CD4-positive, CD25-positive, alpha-beta regulatory T cell (primary cell): ENCODE results near the gene SLC13A4. TPM values are rescaled to one million over a fixed set of nuclear protein-coding genes. Genes with fewer than 3 reads are reported as not detected.
A peak's percentile ranks its signal among the peaks of the same experiment; 100 is the strongest.

Source experiments
- ATAC-seq, 2 donors: fragments of 150-1000 bp; cut with Tn5 transposase; one replicate each; pipeline ENCODE4 v1.10.0; 2021; ENCODE audit warnings: low read depth in 2 of 2, moderate number of reproducible peaks in 2 of 2, moderate library complexity in 1 of 2
- DNase-seq, 3 donors: peaks; one replicate each; pipeline versions ENCODE4 v3.0.0 to v3.0.0-alpha.2; 2012 to 2022; ENCODE audit warnings: mixed read lengths in 1 of 3
- H3K27ac ChIP-seq: one replicate; pipeline ENCODE4 v1.7.0; 2013; ENCODE audit warnings: mild to moderate bottlenecking, low read length; ENCODE audit not compliant: insufficient read depth, poor library complexity, severe bottlenecking
- H3K27me3 ChIP-seq: one replicate; pipeline ENCODE4 v1.7.0; 2013; ENCODE audit warnings: low read length; ENCODE audit not compliant: control insufficient read depth, insufficient read depth
- H3K36me3 ChIP-seq: one replicate; pipeline ENCODE4 v1.7.0; 2013; ENCODE audit warnings: mild to moderate bottlenecking, low read length, moderate library complexity; ENCODE audit not compliant: control insufficient read depth, insufficient read depth
- H3K4me1 ChIP-seq: 2 replicates; pipeline ENCODE4 v1.7.0; 2013; ENCODE audit warnings: mild to moderate bottlenecking, low read length; ENCODE audit not compliant: insufficient read depth, control insufficient read depth, poor library complexity, severe bottlenecking
- H3K4me3 ChIP-seq: one replicate; pipeline ENCODE4 v1.7.0; 2013; ENCODE audit warnings: low read depth, mild to moderate bottlenecking, low read length, moderate library complexity
- H3K9me3 ChIP-seq, 2 experiments: 1 replicate in 1 of 2; 2 replicates in 1 of 2; pipeline ENCODE4 v1.7.0; 2013; ENCODE audit warnings: low read length in 2 of 2, mild to moderate bottlenecking in 1 of 2, moderate library complexity in 1 of 2; ENCODE audit not compliant: control insufficient read depth in 2 of 2
- H3K27ac Mint-ChIP-seq, 3 donors: one replicate each; pipeline ENCODE4 v1.8.0; 2020 to 2022; ENCODE audit warnings: mild to moderate bottlenecking in 3 of 3, mixed read lengths in 3 of 3, moderate library complexity in 2 of 3
- H3K27me3 Mint-ChIP-seq: one replicate; pipeline ENCODE4 v1.8.0; 2022; ENCODE audit warnings: mild to moderate bottlenecking, mixed read lengths
- H3K36me3 Mint-ChIP-seq: one replicate; pipeline ENCODE4 v1.8.0; 2020; ENCODE audit warnings: mixed read lengths
- H3K4me1 Mint-ChIP-seq, 4 donors: one replicate each; pipeline ENCODE4 v1.8.0; 2020 to 2022; ENCODE audit warnings: mixed read lengths in 4 of 4, mild to moderate bottlenecking in 1 of 4
- H3K4me3 Mint-ChIP-seq, 4 donors: one replicate each; pipeline ENCODE4 v1.8.0; 2020 to 2022; ENCODE audit warnings: mild to moderate bottlenecking in 4 of 4, mixed read lengths in 4 of 4, moderate library complexity in 3 of 4
- H3K9me3 Mint-ChIP-seq, 7 donors: one replicate each; pipeline ENCODE4 v1.8.0; 2020 to 2022; ENCODE audit warnings: mixed read lengths in 7 of 7, mild to moderate bottlenecking in 3 of 7, moderate library complexity in 2 of 7
- polyA plus RNA-seq, 4 donors: library from polyadenylated mRNA; unstranded; fragments of 300-500 nt; fragmentation: Illumina TruSeq; gene quantifications; one replicate each; pipeline ENCODE4 v1.2.3, GENCODE V29; 2021
- total RNA-seq: library from RNA; stranded (reverse); gene quantifications from one replicate; pipeline ENCODE4 v1.2.3, GENCODE V29; 2022

Gene SLC13A4
- total and polyA plus RNA-seq, 5 donors from 2014 or later = 0.02 to 0.24 (median 0.03) TPM; not detected in 2

GRCh38 chr7:135684699-135685098 lies 43.3 kb downstream of the SLC13A4 start:
- H3K4me1 ChIP-seq = no peaks in the 10 kb centered on the region
- H3K4me3 ChIP-seq = no peak overlapping the region
- H3K27me3 ChIP-seq = no peaks in the 10 kb centered on the region
- ATAC-seq = no peak
- Mint-ChIP-seq H3K4me1 (peaks cover 0 to 4% (median 3%) of the 10 kb centered on the region in 4 donors), H3K9me3 (peaks cover 0 to 2% (median 0%) of the 10 kb centered on the region in 7 donors), H3K4me3 (no peak overlapping the region), H3K27me3 (no peaks in the 10 kb centered on the region), H3K36me3 (peaks cover 10% of the 10 kb centered on the region), H3K27ac (no peak overlapping the region)
- H3K27ac ChIP-seq = no peak overlapping the region
- no peak for DNase-seq
- H3K36me3 ChIP-seq = peaks cover 6% of the 10 kb centered on the region
- no peaks in the 10 kb centered on the region for H3K9me3 ChIP-seq

DNA sequence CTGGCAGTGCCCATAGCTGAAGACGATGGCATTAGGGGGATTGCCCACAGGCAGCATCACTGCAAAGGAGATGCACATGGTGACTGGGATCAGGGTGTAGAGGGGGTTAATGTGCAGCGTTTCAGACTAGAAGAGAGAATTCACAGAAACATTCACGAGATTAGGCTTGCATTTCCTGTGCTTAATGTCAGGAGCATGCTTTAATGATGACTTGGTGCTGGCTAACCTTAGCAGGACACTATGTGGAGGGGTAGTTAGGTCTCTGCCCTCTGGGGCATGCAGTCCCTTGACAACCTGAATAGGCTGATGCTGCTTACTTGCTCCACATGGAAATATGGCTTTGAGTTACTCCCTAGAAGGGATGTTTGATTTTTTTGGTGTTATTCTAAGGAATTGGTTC lies 43.9 kb downstream of the SLC13A4 start:
- Mint-ChIP-seq H3K4me1 (peaks cover 0 to 4% (median 3%) of the 10 kb centered on the region in 4 donors), H3K27ac (peak overlapping the region in 1 of 3 donors; percentile 80), H3K36me3 (peaks cover 10% of the 10 kb centered on the region), H3K4me3 (no peak overlapping the region), H3K27me3 (no peaks in the 10 kb centered on the region), H3K9me3 (peaks cover 0 to 2% (median 0%) of the 10 kb centered on the region in 7 donors)
- DNase-seq (no peak), ATAC-seq (no peak)
- H3K36me3 ChIP-seq = peaks cover 2% of the 10 kb centered on the region
- no peaks in the 10 kb centered on the region for H3K27me3 ChIP-seq
- H3K4me1 ChIP-seq = no peaks in the 10 kb centered on the region
- no peak overlapping the region for H3K4me3 ChIP-seq
- no peaks in the 10 kb centered on the region for H3K9me3 ChIP-seq
- H3K27ac ChIP-seq = no peak overlapping the region

DNA sequence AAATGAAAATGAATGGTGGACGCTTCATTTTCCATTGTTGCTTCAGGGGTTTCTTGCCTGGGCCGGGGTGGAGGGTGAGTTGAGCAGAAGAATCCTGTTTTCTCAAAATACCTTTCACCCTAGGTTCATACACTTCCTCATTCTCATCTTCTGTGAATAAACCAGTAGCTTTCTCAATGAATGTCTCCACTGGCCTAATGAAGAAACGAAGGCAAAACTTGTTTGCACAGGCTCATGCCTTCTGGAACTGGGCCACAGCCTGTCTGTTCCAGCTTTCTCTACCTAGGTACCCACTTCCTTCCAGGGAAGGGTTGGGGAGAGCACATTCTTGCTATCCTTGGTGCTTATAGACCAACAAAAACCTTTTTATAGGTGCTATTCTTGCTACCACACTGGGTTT lies 44.4 kb downstream of the SLC13A4 start:
- Histone ChIP-seq H3K4me1 (no peaks in the 10 kb centered on the region), H3K27me3 (no peaks in the 10 kb centered on the region), H3K27ac (no peak overlapping the region), H3K36me3 (peaks cover 6% of the 10 kb centered on the region), H3K4me3 (no peak overlapping the region), H3K9me3 (no peaks in the 10 kb centered on the region)
- H3K27ac Mint-ChIP-seq = peak overlapping the region in 1 of 3 donors; percentile 80
- ATAC-seq (no peak), DNase-seq (no peak)
- H3K9me3 Mint-ChIP-seq = peaks cover 0 to 2% (median 0%) of the 10 kb centered on the region in 7 donors
- H3K4me1 Mint-ChIP-seq = peaks cover 0 to 4% (median 3%) of the 10 kb centered on the region in 4 donors
- peaks cover 10% of the 10 kb centered on the region for H3K36me3 Mint-ChIP-seq
- no peak overlapping the region for H3K4me3 Mint-ChIP-seq
- no peaks in the 10 kb centered on the region for H3K27me3 Mint-ChIP-seq

DNA sequence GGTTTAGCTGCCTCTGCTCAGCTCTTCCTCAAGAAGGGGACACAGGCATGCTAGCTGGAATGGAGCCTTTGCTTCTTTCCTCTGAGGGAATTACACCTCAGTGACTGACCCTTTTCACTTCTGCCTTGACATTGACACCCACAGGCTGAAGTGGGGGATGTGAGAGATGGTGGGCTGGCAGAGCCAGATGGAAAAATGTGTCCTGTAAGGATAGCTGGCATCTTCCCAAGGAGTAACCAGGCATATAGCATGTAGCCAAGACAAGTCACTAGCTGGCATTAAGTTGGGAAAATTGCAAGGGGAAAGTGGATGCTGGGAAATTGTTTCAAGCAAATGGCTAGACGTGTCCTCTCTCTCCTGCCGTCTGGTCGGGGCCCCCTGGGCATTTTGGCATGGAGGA lies 45.8 kb downstream of the SLC13A4 start:
- Mint-ChIP-seq H3K27ac (peak overlapping the region in 1 of 3 donors; percentile 28), H3K9me3 (peaks cover 0 to under 1% (median 0%) of the 10 kb centered on the region in 7 donors), H3K27me3 (no peaks in the 10 kb centered on the region), H3K4me1 (peaks cover 0 to under 1% (median under 1%) of the 10 kb centered on the region in 4 donors), H3K4me3 (no peak overlapping the region), H3K36me3 (peaks cover 21% of the 10 kb centered on the region)
- Histone ChIP-seq H3K27ac (no peak overlapping the region), H3K27me3 (no peaks in the 10 kb centered on the region), H3K36me3 (peaks cover 14% of the 10 kb centered on the region), H3K9me3 (no peaks in the 10 kb centered on the region), H3K4me3 (no peak overlapping the region), H3K4me1 (no peaks in the 10 kb centered on the region)
- no peak for ATAC-seq
- no peak for DNase-seq

- Mint-ChIP-seq H3K36me3 (peaks cover 25% of the 10 kb centered on the region), H3K4me3 (no peak overlapping the region), H3K27me3 (no peaks in the 10 kb centered on the region), H3K9me3 (no peaks in the 10 kb centered on the region), H3K27ac (peak overlapping the region in 1 of 3 donors; percentile 28), H3K4me1 (no peaks in the 10 kb centered on the region)
- no peaks in the 10 kb centered on the region for H3K4me1 ChIP-seq
- H3K9me3 ChIP-seq = no peaks in the 10 kb centered on the region
- no peak for DNase-seq
- H3K36me3 ChIP-seq = peaks cover 17% of the 10 kb centered on the region
- no peak overlapping the region for H3K4me3 ChIP-seq
- H3K27ac ChIP-seq = no peak overlapping the region
- no peaks in the 10 kb centered on the region for H3K27me3 ChIP-seq
- ATAC-seq = no peak
Measured at GRCh38 chr7:135681762-135682161, 46.2 kb downstream of the SLC13A4 start.

- Histone ChIP-seq H3K27ac (no peak overlapping the region), H3K4me3 (no peak overlapping the region), H3K9me3 (no peaks in the 10 kb centered on the region), H3K36me3 (peaks cover 38% of the 10 kb centered on the region), H3K4me1 (no peaks in the 10 kb centered on the region), H3K27me3 (no peaks in the 10 kb centered on the region)
- Mint-ChIP-seq H3K36me3 (peaks cover 34% of the 10 kb centered on the region), H3K4me1 (peaks cover 0 to 3% (median 1%) of the 10 kb centered on the region in 4 donors), H3K9me3 (no peaks in the 10 kb centered on the region), H3K27ac (no peak overlapping the region), H3K4me3 (no peak overlapping the region), H3K27me3 (no peaks in the 10 kb centered on the region)
- DNase-seq (no peak), ATAC-seq (no peak)
Measured at GRCh38 chr7:135678612-135679575, 49.1 kb downstream of the SLC13A4 start.

GRCh38 chr7:135673360-135673706 lies 54.7 kb downstream of the SLC13A4 start:
- DNase-seq (no peak), ATAC-seq (no peak)
- H3K27me3 ChIP-seq = no peaks in the 10 kb centered on the region
- Mint-ChIP-seq H3K27ac (no peak overlapping the region), H3K27me3 (no peaks in the 10 kb centered on the region), H3K4me1 (peaks cover 12 to 31% (median 28%) of the 10 kb centered on the region in 4 donors), H3K36me3 (peaks cover 49% of the 10 kb centered on the region), H3K4me3 (no peak overlapping the region), H3K9me3 (no peaks in the 10 kb centered on the region)
- H3K4me3 ChIP-seq = no peak overlapping the region
- H3K4me1 ChIP-seq = no peaks in the 10 kb centered on the region
- H3K27ac ChIP-seq = no peak overlapping the region
- H3K9me3 ChIP-seq = no peaks in the 10 kb centered on the region
- peaks cover 34% of the 10 kb centered on the region for H3K36me3 ChIP-seq
